Tibial nerve (tissue), 4 donors: Measurements from ENCODE around the gene SMIM35. TPM values are rescaled to one million over a fixed set of nuclear protein-coding genes. Genes with fewer than 3 reads are reported as not detected.

Experiments
- DNase-seq, 2 donors: peaks; one replicate each; pipeline ENCODE4 v3.0.0-alpha.2; 2019; ENCODE audit warnings: low spot score in 2 of 2
- H3K27ac ChIP-seq, 4 donors: fragments of 200-600 bp; sonication (generic) in 3 of 4; one replicate each; pipeline ENCODE4 v1.5.1; 2017 to 2019; ENCODE audit warnings: mild to moderate bottlenecking in 1 of 4
- H3K27me3 ChIP-seq, 2 donors: fragments of 200-600 bp; sonication (generic) in 1 of 2; one replicate each; pipeline versions ENCODE4 v1.5.1 to v1.6.0; 2017 to 2019
- H3K36me3 ChIP-seq, 3 donors: fragments of 200-600 bp; sonication (generic); one replicate each; pipeline ENCODE4 v1.5.1; 2018 to 2019
- H3K4me1 ChIP-seq, 4 donors: fragments of 200-600 bp; sonication (generic) in 3 of 4; one replicate each; pipeline ENCODE4 v1.5.1; 2017 to 2019
- H3K4me3 ChIP-seq, 4 donors: fragments of 200-600 bp; sonication (generic) in 3 of 4; one replicate each; pipeline ENCODE4 v1.5.1; 2017 to 2019; ENCODE audit warnings: mild to moderate bottlenecking in 1 of 4, moderate library complexity in 1 of 4
- H3K9me3 ChIP-seq, 4 donors: fragments of 200-600 bp; sonication (generic) in 3 of 4; one replicate each; pipeline ENCODE4 v1.5.1; 2017 to 2019
- CTCF ChIP-seq, 5 experiments: fragments of 200-600 bp in 3 of 5; fragments of 450-650 bp in 2 of 5; sonication (generic) in 3 of 5; IDR thresholded peaks; one replicate each; pipeline ENCODE4 v1.5.1; 2016 to 2019; ENCODE audit warnings: antibody characterized with exemption in 5 of 5, mild to moderate bottlenecking in 3 of 5, moderate library complexity in 2 of 5
- EP300 ChIP-seq, 2 donors: sonication (generic); formaldehyde crosslinking; IDR thresholded peaks; one replicate each; pipeline ENCODE4 v1.6.1; 2017; ENCODE audit warnings: antibody characterized with exemption in 2 of 2, mild to moderate bottlenecking in 1 of 2
- POLR2A ChIP-seq, 2 donors: fragments of 450-650 bp; IDR thresholded peaks; one replicate each; pipeline ENCODE4 v1.6.1; 2017; ENCODE audit warnings: antibody characterized with exemption in 2 of 2, mild to moderate bottlenecking in 2 of 2, moderate library complexity in 2 of 2
- WGBS, 2 donors: methylation state at CpG; one replicate each; pipeline ENCODE4 v1.1.5; 2018; 5-methylcytosine and 5-hydroxymethylcytosine counted together
- total RNA-seq, 4 donors: library from RNA; depleted of rRNA; stranded (reverse); fragments of >200 nt; gene quantifications; one replicate each; pipeline ENCODE4 v1.1.0, GENCODE V29; 2016

Gene SMIM35
- total RNA-seq, 4 donors from 2014 or later: not detected

- Histone ChIP-seq H3K27me3 (no peaks in the 10 kb centered on the region), H3K27ac (no peak overlapping the region), H3K36me3 (no peaks in the 10 kb centered on the region), H3K9me3 (no peaks in the 10 kb centered on the region), H3K4me1 (peaks cover 0 to 4% (median 0%) of the 10 kb centered on the region in 4 donors), H3K4me3 (no peak overlapping the region)
- TF ChIP-seq CTCF (IDR thresholded peaks at IDR 0.05) (no peak), EP300 (IDR thresholded peaks at IDR 0.05) (no peak), POLR2A (IDR thresholded peaks at IDR 0.05) (no peak)
- no peak for DNase-seq
- WGBS, 2 donors: 92 to 94% methylated on average over 7 of the region's 7 CpGs
Measured at GRCh38 chr11:118055966-118056365, 30.8 kb downstream of the SMIM35 start.

- 86 to 89% methylated on average over 12 of the region's 12 CpGs for WGBS, 2 donors
- peaks cover 0 to 4% (median 0%) of the 10 kb centered on the region in 4 donors for H3K4me1 ChIP-seq
- H3K27ac ChIP-seq: no peak overlapping the region
- no peak for DNase-seq
- TF ChIP-seq POLR2A (IDR thresholded peaks at IDR 0.05) (no peak), EP300 (IDR thresholded peaks at IDR 0.05) (no peak), CTCF (IDR thresholded peaks at IDR 0.05) (no peak)
- H3K36me3 ChIP-seq: no peaks in the 10 kb centered on the region
- H3K27me3 ChIP-seq: no peaks in the 10 kb centered on the region
- no peaks in the 10 kb centered on the region for H3K9me3 ChIP-seq
- no peak overlapping the region for H3K4me3 ChIP-seq
Measured at GRCh38 chr11:118054712-118055640, 31.8 kb downstream of the SMIM35 start.

GRCh38 chr11:118052581-118053206 lies 34.1 kb downstream of the SMIM35 start:
- Histone ChIP-seq H3K36me3 (no peaks in the 10 kb centered on the region), H3K27me3 (no peaks in the 10 kb centered on the region), H3K4me3 (no peak overlapping the region), H3K9me3 (no peaks in the 10 kb centered on the region), H3K27ac (no peak overlapping the region), H3K4me1 (peaks cover 0 to 4% (median 0%) of the 10 kb centered on the region in 4 donors)
- TF ChIP-seq EP300 (IDR thresholded peaks at IDR 0.05) (no peak), CTCF (IDR thresholded peaks at IDR 0.05) (no peak), POLR2A (IDR thresholded peaks at IDR 0.05) (no peak)
- WGBS, 2 donors: 68 to 79% methylated on average over 13 of the region's 13 CpGs
- no peak for DNase-seq

GRCh38 chr11:118051611-118052461 lies 34.9 kb downstream of the SMIM35 start:
- TF ChIP-seq CTCF (IDR thresholded peaks at IDR 0.05): no peak
- TF ChIP-seq EP300 (IDR thresholded peaks at IDR 0.05): no peak
- TF ChIP-seq POLR2A (IDR thresholded peaks at IDR 0.05): no peak
- no peak for DNase-seq
- Histone ChIP-seq H3K27ac (no peak overlapping the region), H3K9me3 (no peaks in the 10 kb centered on the region), H3K4me3 (no peak overlapping the region), H3K27me3 (no peaks in the 10 kb centered on the region), H3K36me3 (no peaks in the 10 kb centered on the region), H3K4me1 (peaks cover 0 to 4% (median 0%) of the 10 kb centered on the region in 4 donors)
- 61 to 66% methylated on average over 16 of the region's 16 CpGs for WGBS, 2 donors
